Activated CD4-positive, CD25-positive, alpha-beta regulatory T cell treated with anti-CD3 and anti-CD28 coated beads, Interleukin-2, amount 50 U/mL, for 16 hours (primary cell): Measurements from ENCODE around the gene FICD.

ENCODE experiments used
- DNase-seq: peaks from one replicate; pipeline ENCODE4 v3.0.0-alpha.2; 2020; ENCODE audit warnings: low read depth, low spot score

The FICD gene

DNA sequence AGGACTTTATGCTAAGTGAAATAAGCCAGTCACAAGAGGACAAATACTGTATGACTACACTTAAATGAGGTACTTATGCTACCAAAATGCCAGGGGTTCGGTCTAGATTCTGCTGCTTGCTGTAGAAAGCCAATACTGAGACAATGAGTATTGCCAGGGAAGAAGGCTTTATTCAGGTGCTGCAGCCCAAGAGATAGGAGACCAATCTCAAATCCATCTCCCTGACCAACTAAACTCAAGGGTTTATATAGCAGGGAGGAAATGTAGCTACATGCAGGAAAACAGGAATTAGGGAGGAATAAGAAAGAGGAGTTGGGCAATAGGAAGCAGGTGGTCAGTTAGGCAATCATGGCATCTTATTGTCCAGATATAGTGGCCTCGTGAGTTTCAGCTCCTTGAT is 12.2 kb upstream of the FICD start:
- DNase-seq = no peak

DNA sequence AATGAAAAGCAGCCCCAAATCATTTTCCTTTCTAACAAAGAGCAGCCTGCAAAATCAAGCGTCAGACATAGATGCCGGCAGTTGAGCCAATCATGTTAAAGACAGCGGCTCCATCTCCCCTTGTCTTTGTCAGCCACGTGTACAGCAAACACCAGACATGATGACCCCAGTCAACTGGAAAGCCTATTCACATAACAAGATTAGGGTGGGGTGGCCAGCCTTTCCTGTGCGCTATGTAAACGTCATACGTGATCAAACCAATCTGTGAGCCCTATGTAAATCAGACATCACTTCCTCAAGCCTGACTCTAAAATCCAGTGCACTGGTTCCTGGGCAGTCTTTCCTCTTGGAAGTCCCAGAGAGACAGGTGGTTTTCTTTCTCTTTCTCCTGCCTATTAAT is 9.9 kb upstream of the FICD start:
- no peak for DNase-seq

DNA sequence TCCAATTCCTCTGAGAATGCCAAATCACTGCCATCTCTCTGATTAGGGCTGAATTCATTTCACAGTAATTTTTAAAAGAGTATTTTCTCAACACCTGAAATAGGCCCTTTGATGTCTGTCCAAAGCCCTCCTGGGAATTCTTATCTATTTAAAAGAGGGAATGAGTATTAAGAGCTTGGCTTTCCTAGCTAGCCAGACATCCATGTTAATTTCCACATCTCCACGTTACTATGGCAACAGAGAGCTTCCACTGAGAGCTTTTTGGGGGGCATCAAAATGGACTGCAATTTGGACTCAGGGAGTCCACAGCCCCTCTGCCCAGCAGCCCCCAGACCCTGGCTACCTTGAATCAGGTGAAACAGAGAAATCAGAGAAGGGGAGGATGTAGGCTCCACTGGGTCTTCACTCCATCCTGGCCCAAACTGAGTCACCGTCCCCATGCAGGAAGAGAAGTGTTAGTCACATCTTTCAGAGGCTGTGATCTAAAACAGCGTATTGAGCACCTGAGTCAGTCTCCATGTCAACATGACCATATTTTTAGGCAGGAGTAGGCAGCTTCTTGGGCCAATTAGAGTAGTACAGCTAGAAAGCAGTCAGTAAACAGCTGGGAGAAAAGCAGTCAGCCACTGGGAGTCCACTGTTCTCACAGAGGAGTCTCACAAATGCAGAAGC is 7.0 kb upstream of the FICD start:
- DNase-seq = no peak

DNA sequence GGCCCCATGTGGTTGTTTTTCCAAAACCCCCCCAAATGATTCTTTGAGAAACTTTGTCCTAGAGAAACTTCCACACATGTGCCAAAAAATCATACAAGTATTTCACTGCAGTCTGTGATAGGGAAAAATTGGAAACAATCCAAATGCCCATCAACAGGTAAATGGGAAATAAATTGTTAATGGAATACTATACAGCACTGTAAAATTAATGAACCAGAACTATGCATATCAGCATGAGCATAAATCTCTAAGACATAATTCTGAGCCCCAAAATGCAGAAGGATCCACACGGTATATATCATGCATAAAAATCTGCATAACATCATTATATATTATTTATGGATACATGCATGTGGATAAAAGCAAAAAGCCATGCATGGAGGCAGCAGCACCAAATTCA is 5.3 kb upstream of the FICD start:
- no peak for DNase-seq

DNA sequence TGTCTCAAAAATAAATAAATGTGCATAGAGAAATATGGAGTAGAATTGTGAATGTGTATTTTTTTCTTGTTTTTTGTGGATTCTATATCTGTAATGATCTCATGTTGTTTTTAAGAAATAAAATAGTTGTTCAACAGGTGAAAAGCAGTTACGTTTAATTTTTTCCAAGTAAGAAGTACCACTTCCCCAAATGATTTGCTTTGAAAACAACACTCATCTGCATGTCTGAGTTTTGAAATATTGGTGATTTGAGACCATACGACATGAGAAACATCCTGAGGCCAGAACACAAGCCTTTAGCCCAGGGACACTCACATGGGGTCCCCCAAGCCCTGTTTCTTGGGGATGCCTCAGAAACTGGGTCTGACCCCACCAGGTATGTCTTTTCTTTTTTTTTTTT is 4.2 kb upstream of the FICD start:
- no peak for DNase-seq

DNA sequence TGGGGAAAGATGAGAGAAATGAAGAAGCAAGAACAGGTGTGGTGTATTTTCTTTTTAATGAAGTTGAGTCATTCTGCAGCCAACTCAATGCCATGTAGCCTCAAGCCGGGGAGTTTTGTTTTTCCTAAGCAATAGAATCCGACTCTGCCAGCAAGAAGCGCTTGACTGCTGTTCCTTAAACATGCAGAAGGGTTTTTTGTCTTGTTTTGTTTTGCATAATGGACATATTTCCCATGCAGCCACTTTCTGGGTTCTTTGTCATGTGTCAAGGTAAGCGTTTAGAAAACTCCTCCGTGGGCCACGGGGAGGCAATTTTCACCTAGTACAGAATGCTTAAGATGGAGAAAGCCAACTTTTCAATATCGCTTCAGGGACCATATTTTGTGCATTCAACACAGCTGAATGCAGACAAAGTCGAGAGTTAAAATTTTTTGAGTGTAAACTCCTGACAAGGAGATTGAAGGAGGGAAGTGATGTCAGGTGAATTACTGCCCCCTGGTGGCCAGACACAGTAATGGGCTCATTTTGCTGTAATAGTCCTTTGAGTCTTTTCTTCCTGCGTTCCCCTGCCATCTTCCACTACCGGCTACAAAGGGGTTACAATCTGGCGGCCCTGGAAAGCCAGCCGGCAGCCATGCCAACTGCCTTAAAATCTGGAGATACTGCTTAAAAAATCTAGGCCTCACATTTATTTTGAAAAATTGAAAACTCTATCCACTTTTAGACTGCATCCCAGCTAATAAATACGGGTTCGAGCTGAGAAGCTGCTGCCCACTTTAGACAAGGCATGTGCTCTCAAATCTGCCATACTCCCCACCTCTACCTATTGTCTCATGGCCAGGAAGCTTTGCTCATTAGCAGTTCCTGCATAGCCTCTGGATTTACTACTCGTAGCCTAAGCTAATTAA is 3.2 kb upstream of the FICD start:
- peak; percentile 59 for DNase-seq

DNA sequence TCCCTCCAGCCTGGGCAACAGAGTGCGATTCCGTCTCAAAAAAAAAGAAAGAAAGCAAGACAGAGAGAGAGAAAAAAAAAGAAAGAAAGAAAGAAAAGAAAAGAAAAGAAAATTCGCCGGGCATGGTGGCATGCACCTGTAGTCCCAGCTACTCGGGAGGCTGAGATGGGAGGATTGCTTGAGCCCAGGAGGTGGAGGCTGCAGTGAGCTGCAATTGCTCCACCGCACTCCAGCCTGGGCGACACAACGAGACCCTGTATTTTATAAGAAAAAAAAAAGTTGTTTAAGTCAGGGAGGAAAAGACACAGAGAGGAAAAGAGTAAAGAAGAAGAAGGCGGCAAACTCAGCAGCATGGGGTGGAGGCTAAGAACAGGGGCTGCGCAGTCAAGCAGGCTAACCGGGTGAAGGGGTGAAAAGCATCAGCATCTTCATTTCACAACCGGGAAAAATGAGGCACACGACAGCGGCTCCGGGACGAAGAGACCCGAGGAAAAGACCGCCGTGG is 557 bp upstream of the FICD start:
- no peak for DNase-seq

DNA sequence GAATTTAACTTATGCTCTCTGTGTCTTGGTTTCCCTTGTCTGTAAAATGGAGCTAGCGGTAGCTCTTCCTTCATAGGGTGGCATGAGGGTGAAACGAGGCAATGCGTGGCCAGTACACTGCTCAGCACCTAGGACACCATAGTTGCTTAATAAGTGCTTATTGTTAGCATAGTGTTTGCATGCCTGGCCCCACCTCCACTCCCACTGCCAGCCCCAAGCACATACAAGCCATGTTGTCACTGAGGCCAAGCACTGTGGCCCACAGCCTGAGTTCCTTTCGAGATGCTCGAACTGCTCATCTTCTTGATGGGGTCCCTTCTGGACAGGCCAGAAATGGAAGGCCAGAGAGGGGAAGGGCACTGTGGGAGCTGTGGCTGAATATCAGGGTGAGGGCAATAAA is 839 bp downstream of the FICD start:
- DNase-seq = no peak

DNA sequence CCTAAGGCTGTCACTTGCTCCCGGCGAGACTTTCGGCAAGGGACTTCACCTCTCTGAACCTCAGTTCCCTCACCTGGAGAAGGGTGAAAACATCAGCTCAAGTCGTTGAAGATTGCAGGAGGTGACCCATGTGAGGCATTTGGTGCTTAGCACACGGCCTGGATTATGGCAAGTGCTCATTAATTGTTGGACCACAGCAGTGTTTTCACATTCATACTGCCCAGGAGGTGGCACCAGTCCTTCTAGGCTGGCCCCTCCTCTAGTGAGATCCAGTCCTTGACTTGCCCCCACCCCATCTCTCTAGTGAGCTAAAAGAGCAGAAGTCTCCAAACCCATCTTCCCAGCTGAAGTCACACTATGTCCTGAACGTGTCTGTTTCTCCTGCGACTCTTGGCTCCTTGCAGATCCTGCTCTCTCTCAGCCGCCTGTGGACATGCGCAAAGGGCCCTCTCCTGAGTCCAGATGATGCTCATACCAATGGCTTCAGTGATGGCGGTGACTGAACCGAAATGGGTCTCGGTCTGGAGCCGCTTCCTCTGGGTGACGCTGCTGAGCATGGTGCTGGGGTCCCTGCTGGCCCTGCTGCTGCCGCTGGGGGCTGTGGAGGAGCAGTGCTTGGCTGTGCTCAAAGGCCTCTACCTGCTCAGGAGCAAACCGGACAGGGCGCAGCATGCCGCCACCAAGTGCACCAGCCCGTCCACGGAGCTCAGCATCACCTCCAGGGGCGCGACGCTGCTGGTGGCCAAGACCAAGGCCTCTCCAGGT is 1.6 kb downstream of the FICD start:
- no peak for DNase-seq

DNA sequence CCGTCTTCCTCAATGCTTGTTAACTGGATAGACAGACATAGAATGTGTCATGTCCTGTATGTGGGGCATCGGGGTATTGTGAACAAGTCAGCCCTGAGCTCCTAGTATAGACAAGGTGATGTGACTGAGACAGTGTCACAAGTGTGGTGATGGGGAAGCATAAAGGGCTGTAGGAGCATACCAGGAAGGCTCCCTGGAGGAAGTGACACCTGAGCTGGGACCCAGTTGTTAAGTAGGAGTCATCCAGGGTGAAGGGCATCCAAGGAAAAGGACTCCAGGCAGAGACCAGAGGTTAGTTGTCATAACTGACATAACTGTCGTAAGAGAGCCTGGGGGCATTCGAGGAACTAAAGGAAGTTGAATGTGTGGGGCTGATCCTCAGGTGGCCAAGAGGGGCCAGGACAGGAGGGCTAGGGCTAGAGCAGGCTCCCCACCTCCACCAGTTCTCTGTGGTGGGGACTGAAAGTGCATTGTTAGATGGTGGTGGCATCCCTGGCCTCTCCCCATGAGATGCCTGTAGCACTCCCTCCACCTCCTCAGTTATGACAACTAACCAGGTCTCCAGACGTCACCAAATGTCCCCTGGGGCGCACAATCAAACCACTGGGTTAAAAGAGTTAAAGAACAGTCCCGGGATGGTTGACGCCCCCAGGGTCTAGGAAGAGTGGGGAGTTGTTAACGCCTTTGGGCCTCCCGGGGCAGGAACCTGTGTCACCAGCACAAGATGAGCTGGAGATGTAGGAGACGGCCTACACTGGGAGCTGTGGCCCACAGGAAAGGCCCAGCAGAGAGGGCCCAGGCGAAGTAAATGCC is 2.4 kb downstream of the FICD start:
- DNase-seq = no peak

DNA sequence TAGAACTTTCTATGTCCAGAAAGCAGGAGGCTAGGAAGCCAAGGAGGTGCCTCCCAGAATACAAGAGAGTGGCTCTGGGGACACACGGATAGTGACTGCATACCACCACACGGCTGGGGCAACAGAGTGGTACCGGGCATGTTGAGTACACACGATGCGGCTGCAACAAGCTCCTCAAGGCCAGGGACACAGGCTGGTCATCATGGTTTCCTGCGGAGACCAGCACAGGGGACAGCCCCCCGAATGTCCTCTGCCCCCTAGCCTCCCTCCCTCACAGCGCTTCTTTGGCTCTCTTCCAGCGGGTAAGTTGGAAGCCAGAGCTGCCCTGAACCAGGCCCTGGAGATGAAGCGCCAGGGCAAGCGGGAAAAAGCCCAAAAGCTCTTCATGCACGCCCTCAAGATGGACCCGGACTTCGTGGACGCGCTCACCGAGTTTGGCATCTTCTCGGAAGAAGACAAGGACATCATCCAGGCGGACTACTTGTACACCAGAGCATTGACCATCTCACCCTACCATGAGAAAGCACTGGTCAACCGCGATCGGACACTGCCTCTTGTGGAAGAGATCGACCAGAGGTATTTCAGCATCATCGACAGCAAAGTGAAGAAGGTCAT is 3.1 kb downstream of the FICD start:
- DNase-seq = no peak

DNA sequence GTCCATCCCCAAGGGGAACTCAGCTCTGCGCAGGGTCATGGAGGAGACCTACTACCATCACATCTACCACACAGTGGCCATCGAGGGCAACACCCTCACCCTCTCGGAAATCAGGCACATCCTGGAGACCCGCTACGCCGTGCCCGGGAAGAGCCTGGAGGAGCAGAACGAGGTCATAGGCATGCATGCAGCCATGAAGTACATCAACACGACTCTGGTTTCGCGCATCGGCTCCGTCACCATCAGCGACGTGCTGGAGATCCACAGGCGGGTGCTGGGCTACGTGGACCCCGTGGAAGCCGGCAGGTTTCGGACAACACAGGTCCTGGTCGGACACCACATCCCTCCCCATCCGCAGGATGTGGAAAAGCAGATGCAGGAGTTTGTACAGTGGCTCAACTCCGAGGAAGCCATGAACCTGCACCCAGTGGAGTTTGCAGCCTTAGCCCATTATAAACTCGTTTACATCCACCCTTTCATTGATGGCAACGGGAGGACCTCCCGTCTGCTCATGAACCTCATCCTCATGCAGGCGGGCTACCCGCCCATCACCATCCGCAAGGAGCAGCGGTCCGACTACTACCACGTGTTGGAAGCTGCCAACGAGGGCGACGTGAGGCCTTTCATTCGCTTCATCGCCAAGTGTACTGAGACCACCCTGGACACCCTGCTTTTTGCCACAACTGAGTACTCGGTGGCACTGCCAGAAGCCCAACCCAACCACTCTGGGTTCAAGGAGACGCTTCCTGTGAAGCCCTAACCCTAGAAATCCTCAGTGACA is 3.8 kb downstream of the FICD start:
- DNase-seq = no peak

DNA sequence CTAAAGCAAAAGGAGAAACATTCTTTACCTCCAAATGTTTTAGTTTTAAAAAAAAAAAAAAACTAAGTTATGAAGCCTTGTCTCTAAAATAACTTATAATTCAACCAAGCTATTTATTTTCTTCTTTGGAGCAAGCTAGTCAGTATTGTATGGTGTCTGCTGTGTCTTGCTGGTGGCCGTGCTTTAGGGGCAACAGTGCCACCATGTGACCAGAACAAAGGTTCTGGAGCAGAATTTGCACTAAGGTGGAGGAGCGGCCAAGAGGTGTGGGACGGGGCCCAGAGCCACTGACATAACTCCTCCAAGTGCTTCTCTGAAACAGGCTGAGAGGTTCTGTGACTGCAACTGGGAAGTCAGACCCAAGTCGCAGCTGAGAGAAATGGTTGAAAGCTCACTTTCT is 4.5 kb downstream of the FICD start:
- DNase-seq = no peak

DNA sequence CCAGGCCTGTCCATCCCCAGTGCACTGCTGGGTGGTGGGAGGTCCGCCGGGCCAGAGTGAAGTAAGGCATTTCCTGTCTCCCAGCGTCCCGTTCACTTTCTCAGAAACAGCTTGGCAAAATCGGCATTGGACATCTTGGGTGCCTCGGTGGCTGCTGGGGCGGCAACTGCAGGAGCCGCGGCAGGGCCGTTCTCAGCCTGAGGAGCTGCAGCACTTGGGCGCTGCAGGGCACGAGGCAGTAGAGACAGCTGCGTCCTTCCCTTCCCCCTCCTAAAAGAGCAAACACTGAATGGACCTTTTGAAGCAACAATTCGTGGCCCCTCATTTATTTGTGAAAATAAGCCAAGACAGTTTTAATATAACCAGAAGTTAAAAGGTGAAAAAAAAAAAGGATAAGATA is 8.3 kb downstream of the FICD start:
- no peak for DNase-seq

DNA sequence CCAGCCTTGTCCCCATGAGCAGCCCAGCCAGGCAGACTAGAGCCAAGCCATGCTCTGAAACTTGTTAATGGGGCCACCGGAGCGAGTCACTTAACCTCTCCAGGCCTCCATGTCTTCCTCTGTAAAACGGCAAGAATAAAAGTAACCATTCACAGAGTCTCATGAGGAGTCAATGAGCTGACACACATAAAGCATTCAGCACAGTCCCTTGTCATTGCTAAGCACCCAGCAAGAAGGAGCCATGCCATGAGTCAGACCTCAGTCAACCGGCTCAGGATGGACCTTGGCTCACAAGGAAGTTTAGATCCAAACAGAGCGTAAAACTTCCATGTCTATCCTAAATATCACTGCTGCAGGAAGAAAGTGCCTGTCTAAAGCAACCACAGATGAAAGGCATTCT is 10.6 kb downstream of the FICD start:
- no peak for DNase-seq

DNA sequence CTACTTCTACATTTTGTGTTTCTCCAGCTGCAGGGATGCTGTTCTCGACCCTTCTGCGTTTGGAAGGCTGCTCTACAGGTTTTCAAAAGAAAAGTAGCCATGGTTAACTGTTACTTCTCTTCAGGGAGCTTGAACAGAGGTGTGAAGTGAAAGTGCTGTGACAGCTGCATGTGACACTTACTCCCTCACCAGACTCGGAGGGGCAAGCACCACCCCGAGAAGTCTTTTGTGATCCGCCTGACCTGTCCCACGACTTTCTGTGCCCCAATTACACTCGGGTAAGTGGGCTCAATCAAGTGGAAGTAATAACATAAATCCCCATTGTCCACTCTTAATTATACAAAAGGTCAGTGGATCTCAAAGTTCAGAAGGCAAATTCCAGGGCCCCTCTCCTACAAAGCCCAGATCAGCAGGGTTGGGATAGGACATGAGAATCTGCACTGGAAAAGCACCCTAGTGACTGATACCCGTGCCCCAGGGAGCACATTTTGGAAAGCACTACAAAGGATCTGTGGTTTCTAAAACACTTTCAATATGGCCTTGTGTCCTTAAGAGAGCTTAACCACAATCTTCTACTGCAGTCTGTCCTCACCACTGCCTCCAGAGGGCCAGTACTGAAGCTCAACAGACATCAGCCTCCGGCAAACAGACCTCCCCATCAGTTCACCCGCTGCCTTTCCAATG is 11.5 kb downstream of the FICD start:
- DNase-seq = no peak

DNA sequence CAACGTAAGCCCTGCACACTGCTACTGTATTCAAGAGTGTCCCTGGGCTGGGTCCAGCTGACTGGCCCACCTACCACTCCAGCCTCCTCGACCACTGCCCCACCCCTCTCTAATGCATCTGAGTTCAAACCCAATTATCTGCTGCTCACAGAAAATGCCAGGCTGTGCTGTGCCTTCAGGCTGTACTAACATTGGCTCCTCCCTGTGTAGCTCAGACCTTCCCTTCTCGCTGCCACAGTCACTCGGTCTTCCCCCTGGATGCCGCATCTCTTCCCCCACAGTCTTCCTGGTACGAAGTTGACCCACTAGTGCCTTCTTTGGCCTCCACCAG is 12.1 kb downstream of the FICD start:
- DNase-seq = no peak

DNA sequence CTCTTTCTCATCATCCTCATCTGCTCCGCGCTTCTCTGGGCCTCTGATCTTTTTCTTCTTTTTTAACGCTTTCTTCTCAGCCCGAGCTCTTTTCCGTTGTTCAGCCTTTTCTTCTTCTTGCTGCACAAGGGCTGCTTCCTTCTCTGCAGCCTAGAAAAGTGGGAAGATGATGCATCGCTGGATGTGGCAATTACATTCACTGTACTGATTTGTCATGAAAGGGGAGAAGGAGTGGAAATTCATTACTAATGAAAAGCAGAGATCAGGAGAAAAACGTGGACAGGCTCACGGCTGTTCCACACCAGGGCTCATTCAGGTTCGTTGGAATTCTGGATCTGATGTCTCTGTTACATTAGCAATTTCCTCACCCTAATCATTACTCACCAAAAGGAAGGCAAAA is 15.1 kb downstream of the FICD start:
- no peak for DNase-seq

DNA sequence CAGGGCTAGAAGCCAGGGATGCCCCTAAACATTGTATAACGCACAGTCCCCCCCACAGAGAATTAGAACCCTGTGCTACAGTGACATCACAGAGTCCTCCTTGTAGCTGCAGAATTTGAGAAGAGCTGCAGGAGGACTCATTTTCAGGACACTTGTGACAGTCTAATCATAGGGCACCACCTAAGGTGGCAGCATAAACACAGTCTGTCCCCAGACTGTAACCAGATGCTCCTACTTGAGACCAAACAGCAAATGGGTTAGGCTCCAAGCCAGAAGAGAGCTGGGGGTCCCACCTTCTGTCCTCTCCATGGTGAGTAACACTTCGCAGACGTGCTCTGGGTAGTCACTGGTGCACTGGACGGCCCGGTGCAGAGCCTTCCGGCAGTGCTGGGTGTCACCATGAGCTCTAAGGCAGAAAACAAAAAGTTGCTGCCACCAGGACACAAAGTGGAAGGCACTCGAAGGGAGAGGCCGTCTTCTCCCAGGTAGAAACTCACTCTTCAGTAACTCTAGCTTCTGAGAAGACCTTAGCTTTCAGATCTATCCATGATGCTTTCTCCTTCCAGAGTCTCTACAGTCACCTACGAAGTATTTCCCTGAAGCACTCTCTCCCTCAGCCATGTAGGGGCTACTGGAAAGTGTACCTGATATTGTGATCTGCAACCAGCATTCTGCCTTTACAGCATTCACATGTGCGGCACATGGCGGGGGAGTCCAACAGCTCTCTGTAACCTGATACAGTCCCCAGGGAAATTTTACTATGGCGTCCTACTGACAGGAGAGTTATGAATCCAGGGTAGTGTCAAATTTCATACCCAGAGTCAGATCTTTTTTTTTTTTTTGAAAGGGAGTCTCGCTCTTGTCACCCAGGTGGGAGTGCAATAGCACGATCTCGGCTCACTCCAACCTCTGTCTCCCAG is 17.1 kb downstream of the FICD start:
- DNase-seq = no peak
